SJCRH30 (cell line): ENCODE measurements around the gene S100A3. TPM values are rescaled to one million over a fixed set of nuclear protein-coding genes. Genes with fewer than 3 reads are reported as not detected.
A peak's percentile ranks its signal among the peaks of the same experiment; 100 is the strongest.

ENCODE experiments used
- DNase-seq, 2 experiments: peaks; one replicate each; pipeline ENCODE4 v3.0.0-alpha.2; 2015 to 2020
- H3K27ac ChIP-seq: fragments of 250-450 bp; sonication (Bioruptor Pico); 2 replicates; pipeline ENCODE4 v1.5.1; 2020; ENCODE audit warnings: mild to moderate bottlenecking, moderate library complexity
- H3K27me3 ChIP-seq: fragments of 250-450 bp; sonication (Bioruptor Pico); 2 replicates; pipeline ENCODE4 v1.5.1; 2020; ENCODE audit warnings: mild to moderate bottlenecking, moderate library complexity
- H3K36me3 ChIP-seq: fragments of 250-450 bp; sonication (Bioruptor Pico); 2 replicates; pipeline ENCODE4 v1.5.1; 2020; ENCODE audit warnings: mild to moderate bottlenecking, moderate library complexity
- H3K4me1 ChIP-seq: fragments of 250-450 bp; sonication (Bioruptor Pico); 2 replicates; pipeline ENCODE4 v1.5.1; 2020; ENCODE audit warnings: mild to moderate bottlenecking, moderate library complexity
- H3K4me3 ChIP-seq: fragments of 250-450 bp; sonication (Bioruptor Pico); 2 replicates; pipeline ENCODE4 v1.5.1; 2020; ENCODE audit warnings: mild to moderate bottlenecking, moderate library complexity
- H3K9me3 ChIP-seq: fragments of 250-450 bp; sonication (Bioruptor Pico); replicated peaks from 2 replicates; pipeline ENCODE4 v1.5.1; 2020; ENCODE audit warnings: mild to moderate bottlenecking, moderate library complexity
- total RNA-seq: library from RNA; depleted of rRNA; stranded (reverse); fragments of >200 nt; shearing (Covaris generic); gene quantifications from 2 replicates; pipeline ENCODE4 v1.2.3, GENCODE V29; 2014; rRNA removed

Gene S100A3
- total RNA-seq, 1 experiment from 2014 or later = 1.0 TPM

DNA sequence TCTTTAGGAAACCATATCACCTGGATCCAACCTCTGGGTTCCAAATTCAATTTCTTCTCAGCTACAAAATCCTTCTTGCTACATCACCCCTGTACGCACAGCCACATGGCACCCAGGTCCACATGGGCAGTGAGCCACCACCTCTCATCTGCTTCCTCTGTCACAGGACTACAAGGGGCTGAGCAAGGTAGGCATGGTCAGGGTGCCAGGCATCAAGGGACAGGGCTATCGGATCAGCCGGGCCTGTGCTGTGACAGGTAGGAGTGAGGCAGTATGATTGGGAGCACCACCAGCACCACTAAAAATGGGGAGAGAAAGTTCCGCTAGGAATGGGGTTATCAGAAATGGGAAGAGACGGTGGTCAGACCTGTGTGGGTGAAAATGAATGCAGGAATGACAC lies 42.7 kb downstream of the S100A3 start:
- Histone ChIP-seq H3K9me3 (no peaks in the 10 kb centered on the region), H3K27me3 (no peaks in the 10 kb centered on the region), H3K27ac (no peak overlapping the region), H3K36me3 (no peaks in the 10 kb centered on the region), H3K4me3 (no peak overlapping the region), H3K4me1 (0 out of 2 replicates have a peak, but pooled peaks cover 3% of the 10 kb centered on the region)
- DNase-seq = no peak

DNA sequence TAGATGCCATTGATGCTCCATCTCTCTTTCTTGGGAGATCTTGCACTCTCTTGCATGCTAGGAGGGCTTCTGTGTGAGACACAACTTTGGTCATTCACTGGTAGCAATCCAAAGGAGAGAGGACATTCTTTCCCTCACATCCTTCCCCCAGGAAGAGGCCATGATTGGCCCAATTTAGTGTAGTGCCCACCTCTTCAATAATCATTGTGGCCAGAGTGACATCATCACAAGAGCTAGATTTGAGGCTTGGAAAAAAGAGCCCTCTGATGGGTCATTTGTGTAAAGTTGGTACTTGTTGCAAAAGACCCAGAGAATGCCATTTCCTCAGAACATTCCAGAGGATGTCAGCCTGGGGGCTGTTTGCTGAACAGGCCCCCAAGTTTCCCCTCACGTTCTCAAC lies 43.5 kb downstream of the S100A3 start:
- H3K36me3 ChIP-seq = no peaks in the 10 kb centered on the region
- no peak overlapping the region for H3K27ac ChIP-seq
- 0 out of 2 replicates have a peak, but pooled peaks cover 3% of the 10 kb centered on the region for H3K4me1 ChIP-seq
- no peaks in the 10 kb centered on the region for H3K9me3 ChIP-seq
- no peaks in the 10 kb centered on the region for H3K27me3 ChIP-seq
- DNase-seq = no peak
- H3K4me3 ChIP-seq = no peak overlapping the region

DNA sequence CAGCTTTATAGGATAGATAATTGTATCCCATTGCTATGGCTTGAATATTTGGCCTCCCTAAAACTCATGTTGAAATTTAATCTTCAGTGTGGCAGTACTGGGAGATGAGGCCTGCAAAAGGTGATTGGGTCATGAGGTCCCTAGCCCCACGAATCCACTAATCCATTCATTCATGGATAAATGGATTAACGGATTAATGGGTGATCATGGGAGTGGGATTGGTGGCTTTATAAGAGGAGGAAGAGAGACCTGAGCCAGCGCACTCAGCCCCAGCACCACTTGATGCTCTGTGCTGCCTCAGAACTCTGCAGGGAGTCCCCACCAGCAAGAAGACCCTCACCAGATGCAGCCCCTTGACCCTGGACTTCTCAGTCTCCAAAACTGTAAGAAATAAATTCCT lies 45.3 kb downstream of the S100A3 start:
- no peaks in the 10 kb centered on the region for H3K27me3 ChIP-seq
- no peaks in the 10 kb centered on the region for H3K36me3 ChIP-seq
- no peak overlapping the region for H3K4me3 ChIP-seq
- no peak for DNase-seq
- H3K9me3 ChIP-seq = no peaks in the 10 kb centered on the region
- H3K27ac ChIP-seq = no peak overlapping the region
- H3K4me1 ChIP-seq = no peaks in the 10 kb centered on the region

DNA sequence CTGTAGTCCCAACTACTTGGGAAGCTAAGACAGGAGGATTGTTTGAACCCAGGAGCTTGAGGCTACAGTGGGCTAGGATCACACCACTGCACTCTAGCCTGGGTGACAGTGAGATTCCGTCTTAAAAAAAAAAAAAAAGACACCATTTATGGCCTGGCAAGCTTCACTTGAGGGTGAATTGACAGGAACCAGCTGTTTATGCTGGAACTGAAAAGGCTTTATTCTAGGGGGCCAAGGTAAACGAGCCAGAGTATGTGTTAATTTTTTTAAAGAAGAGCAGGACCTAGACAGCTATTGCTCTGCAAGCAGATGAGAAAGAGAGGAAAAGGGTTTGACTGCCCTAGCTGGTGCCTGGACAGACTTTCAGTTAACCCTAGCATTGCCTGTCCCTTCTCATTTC lies 50.3 kb downstream of the S100A3 start:
- no peak overlapping the region for H3K27ac ChIP-seq
- no peaks in the 10 kb centered on the region for H3K9me3 ChIP-seq

More for the DNA sequence above, 50.3 kb downstream of the S100A3 start:
- DNase-seq = peak in 1 of 2 experiments; percentile 21
- no peaks in the 10 kb centered on the region for H3K36me3 ChIP-seq
- no peak overlapping the region for H3K4me3 ChIP-seq
- H3K4me1 ChIP-seq = peaks cover 3% of the 10 kb centered on the region; the same call in 1 of the 2 replicates
- no peaks in the 10 kb centered on the region; the same call in 1 of the 2 replicates for H3K27me3 ChIP-seq

Other genes with a start within 250 kb of the S100A3 start
- not detected in 2 replicates for gene PGLYRP3, start 236.3 kb downstream of the S100A3 start, total RNA-seq
- not detected in 2 replicates for gene PGLYRP4, start 200.4 kb downstream of the S100A3 start, total RNA-seq
- not detected in 2 replicates for gene S100A9, start 191.4 kb downstream of the S100A3 start, total RNA-seq
- gene S100A12, start 173.6 kb downstream of the S100A3 start, total RNA-seq = not detected in 2 replicates
- not detected in 2 replicates for gene S100A8, start 158.2 kb downstream of the S100A3 start, total RNA-seq
- not detected in 2 replicates for gene S100A7A, start 132.7 kb downstream of the S100A3 start, total RNA-seq
- gene S100A7, start 88.6 kb downstream of the S100A3 start, total RNA-seq = not detected in 2 replicates
- gene S100A6, start 13.3 kb downstream of the S100A3 start, total RNA-seq = 38.8 and 48.3 TPM in 2 replicates
- not detected in 2 replicates for gene S100A5, start 8.3 kb downstream of the S100A3 start, total RNA-seq
- gene S100A4, start 3.5 kb downstream of the S100A3 start, total RNA-seq = 1.0 and 2.1 TPM in 2 replicates
- 3.2 and 5.5 TPM in 2 replicates for gene S100A2, start 16.6 kb upstream of the S100A3 start, total RNA-seq
- gene S100A16, start 63.9 kb upstream of the S100A3 start, total RNA-seq = 46.6 and 50.7 TPM in 2 replicates
- not detected in 2 replicates for gene S100A14, start 67.1 kb upstream of the S100A3 start, total RNA-seq
- 100 and 113 TPM in 2 replicates for gene S100A13, start 78.2 kb upstream of the S100A3 start, total RNA-seq
- 3.6 and 4.4 TPM in 2 replicates for gene S100A1, start 79.2 kb upstream of the S100A3 start, total RNA-seq
- 60.2 and 68.2 TPM in 2 replicates for gene CHTOP, start 84.8 kb upstream of the S100A3 start, total RNA-seq
- gene SNAPIN, start 109.4 kb upstream of the S100A3 start, total RNA-seq = 29.0 and 31.9 TPM in 2 replicates
- gene ILF2, start 121.7 kb upstream of the S100A3 start, total RNA-seq = 366 and 380 TPM in 2 replicates
- gene NPR1, start 129.4 kb upstream of the S100A3 start, total RNA-seq = 0.06 TPM in 1 of 2 replicates, not detected in the other
- 25.9 and 28.5 TPM in 2 replicates for gene INTS3, start 178.8 kb upstream of the S100A3 start, total RNA-seq
- 1.6 and 2.1 TPM in 2 replicates for gene SLC27A3, start 226.1 kb upstream of the S100A3 start, total RNA-seq